Measurements from ENCODE around the gene CD83. TPM values are rescaled to one million over a fixed set of nuclear protein-coding genes. Genes with fewer than 3 reads are reported as not detected.

The CD83 gene
- total and polyA plus RNA-seq, 2 experiments from 2014 or later, result 6.2 to 6.6 TPM

DNA sequence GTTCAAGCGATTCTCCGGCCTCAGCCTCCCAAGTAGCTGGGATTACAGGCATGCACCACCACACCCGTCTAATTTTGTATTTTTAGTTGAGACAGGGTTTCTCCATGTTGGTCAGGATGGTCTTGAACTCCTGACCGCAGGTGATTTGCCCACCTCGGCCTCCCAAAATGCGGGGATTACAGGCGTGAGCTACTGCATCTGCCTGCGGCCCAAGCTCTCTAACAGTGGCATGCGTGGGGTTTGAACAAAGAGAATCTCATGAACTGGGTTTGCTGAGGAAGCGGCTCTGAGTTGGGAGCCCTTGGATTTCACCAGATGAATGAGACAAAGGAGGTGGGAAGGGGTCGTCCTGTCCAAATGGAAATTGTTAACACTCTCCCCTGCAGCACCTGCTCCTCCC lies 33.2 kb upstream of the CD83 start:
- Histone ChIP-seq H3K4me3 (no peak overlapping the region), H3K79me2 (no peaks in the 10 kb centered on the region), H3K4me2 (no peak overlapping the region), H3K27me3 (no peaks in the 10 kb centered on the region), H4K20me1 (ENCODE audit: insufficient read depth, poor library complexity, severe bottlenecking) (no peaks in the 10 kb centered on the region), H3K4me1 (ENCODE audit: insufficient read depth) (no peaks in the 10 kb centered on the region), H3K36me3 (replicated peaks; ENCODE audit: insufficient read depth, low read depth) (no peaks in the 10 kb centered on the region), H3K9me2 (replicated peaks; ENCODE audit: insufficient read depth) (no peaks in the 10 kb centered on the region), H3K27ac (no peak overlapping the region), H3K9me3 (ENCODE audit: low read depth) (no peaks in the 10 kb centered on the region), H2AFZ (no peak overlapping the region)
- DNase-seq (ENCODE audit: low spot score), result no peak
- 90% methylated on average over 11 of the region's 11 CpGs for WGBS (ENCODE audit: low lambda C conversion rate, missing lambda C conversion rate)
- TF ChIP-seq, protein P1, sequence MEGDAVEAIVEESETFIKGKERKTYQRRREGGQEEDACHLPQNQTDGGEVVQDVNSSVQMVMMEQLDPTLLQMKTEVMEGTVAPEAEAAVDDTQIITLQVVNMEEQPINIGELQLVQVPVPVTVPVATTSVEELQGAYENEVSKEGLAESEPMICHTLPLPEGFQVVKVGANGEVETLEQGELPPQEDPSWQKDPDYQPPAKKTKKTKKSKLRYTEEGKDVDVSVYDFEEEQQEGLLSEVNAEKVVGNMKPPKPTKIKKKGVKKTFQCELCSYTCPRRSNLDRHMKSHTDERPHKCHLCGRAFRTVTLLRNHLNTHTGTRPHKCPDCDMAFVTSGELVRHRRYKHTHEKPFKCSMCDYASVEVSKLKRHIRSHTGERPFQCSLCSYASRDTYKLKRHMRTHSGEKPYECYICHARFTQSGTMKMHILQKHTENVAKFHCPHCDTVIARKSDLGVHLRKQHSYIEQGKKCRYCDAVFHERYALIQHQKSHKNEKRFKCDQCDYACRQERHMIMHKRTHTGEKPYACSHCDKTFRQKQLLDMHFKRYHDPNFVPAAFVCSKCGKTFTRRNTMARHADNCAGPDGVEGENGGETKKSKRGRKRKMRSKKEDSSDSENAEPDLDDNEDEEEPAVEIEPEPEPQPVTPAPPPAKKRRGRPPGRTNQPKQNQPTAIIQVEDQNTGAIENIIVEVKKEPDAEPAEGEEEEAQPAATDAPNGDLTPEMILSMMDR (IDR thresholded peaks at IDR 0.05; ENCODE audit: poor library complexity), result no peak
- no peak for TF ChIP-seq EZH2 (IDR thresholded peaks at IDR 0.05; ENCODE audit: borderline replicate concordance)
- no peak for TF ChIP-seq EZH2phosphoT487 (IDR thresholded peaks at IDR 0.05; ENCODE audit: low read depth, severe bottlenecking, unreplicated experiment)

DNA sequence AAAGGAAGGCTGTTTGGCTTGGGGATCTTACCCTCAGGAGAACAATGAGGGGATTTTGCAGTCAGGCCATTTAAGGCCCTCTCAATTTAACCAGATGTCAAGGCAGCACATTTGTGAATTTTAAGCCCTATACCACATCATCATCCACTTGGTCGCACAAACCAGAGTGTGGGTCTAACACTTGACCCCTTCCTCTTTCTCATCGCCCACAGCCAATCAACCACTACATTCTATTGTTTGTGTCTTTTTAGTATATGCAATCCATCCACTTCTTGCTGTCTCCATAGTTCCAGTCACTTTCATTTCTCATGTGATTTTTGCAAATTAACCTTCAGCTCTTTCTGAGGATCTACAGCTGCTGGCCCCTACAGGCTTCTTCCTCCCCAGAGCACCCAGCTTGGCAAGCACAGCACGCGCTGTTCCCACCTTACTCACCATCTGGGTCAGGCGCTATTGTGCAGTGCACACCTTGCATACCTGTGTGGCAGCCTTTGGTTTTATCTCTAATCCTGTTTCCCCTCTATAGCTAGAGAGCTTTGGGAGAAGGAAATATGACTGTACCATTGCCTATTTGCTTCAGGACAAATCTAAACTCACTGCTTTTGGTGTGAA lies 32.3 kb upstream of the CD83 start:
- no peak for TF ChIP-seq EZH2phosphoT487 (IDR thresholded peaks at IDR 0.05; ENCODE audit: low read depth, severe bottlenecking, unreplicated experiment)
- no peak for TF ChIP-seq EZH2 (IDR thresholded peaks at IDR 0.05; ENCODE audit: borderline replicate concordance)
- TF ChIP-seq, protein P1 (IDR thresholded peaks at IDR 0.05; ENCODE audit: poor library complexity), result no peak
- Histone ChIP-seq H3K79me2 (no peaks in the 10 kb centered on the region), H3K4me3 (no peak overlapping the region), H3K9me3 (ENCODE audit: low read depth) (no peaks in the 10 kb centered on the region), H3K27me3 (no peaks in the 10 kb centered on the region), H3K27ac (no peak overlapping the region), H3K9me2 (replicated peaks; ENCODE audit: insufficient read depth) (no peaks in the 10 kb centered on the region), H3K36me3 (replicated peaks; ENCODE audit: insufficient read depth, low read depth) (no peaks in the 10 kb centered on the region), H3K4me1 (ENCODE audit: insufficient read depth) (no peaks in the 10 kb centered on the region), H2AFZ (no peak overlapping the region), H4K20me1 (ENCODE audit: insufficient read depth, poor library complexity, severe bottlenecking) (no peaks in the 10 kb centered on the region), H3K4me2 (no peak overlapping the region)
- WGBS (ENCODE audit: low lambda C conversion rate, missing lambda C conversion rate), result 96% methylated on average over 5 of the region's 5 CpGs
- DNase-seq (ENCODE audit: low spot score), result no peak

DNA sequence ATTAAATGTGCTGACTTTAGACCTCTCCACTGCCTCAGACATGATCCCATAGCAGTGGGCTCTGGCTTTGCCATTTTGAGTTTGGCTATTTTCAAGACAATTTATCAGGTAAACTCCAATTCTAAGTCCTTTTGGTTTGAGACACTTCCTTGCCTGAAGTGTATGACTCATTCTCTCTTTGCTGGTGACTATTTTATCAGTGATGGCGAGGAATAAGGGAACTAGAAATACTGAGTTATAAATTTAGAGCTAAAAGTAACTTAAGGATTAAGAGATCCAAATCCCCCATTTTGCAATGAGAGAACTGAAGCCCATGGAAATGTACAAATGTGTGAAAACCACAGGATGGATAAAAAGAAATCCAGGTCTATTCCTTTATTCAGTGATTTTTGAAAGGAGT lies 30.9 kb upstream of the CD83 start:
- DNase-seq (ENCODE audit: low spot score), result no peak
- H3K4me3 ChIP-seq, result no peak overlapping the region

DNA sequence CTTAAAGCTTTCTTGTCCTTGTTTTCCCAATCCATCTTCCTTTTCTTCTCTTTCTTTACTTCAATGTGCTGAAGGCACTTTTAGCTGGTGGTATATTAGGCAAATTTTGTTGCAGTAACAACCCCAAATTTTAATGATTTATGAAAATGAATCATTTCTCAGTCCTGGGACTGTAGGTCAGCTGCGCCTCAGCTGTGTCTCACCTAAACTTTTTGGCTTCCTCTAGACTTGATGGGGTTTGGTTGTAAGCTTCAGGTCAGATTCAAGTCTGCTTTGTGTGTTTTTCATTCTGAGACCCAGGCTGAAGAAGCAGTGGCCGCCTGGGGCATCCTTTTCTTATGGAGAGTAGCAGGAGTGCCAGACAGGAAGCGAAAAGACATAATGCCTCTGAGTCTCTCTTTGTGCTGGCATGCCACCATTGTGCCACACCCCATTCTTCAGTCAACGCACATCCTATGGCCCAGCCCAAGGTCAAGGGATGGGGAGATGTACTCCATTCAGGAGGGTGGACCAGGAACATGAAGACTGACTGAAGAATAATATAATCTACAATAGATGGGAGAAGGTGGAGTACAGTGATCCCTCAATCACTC lies 28.9 kb upstream of the CD83 start:
- Histone ChIP-seq H3K9me3 (ENCODE audit: low read depth) (no peaks in the 10 kb centered on the region), H3K9me2 (replicated peaks; ENCODE audit: insufficient read depth) (no peaks in the 10 kb centered on the region), H3K4me3 (no peak overlapping the region), H4K20me1 (ENCODE audit: insufficient read depth, poor library complexity, severe bottlenecking) (no peaks in the 10 kb centered on the region), H3K4me2 (no peak overlapping the region), H3K4me1 (ENCODE audit: insufficient read depth) (no peaks in the 10 kb centered on the region), H3K27ac (no peak overlapping the region), H3K79me2 (no peaks in the 10 kb centered on the region), H3K27me3 (no peaks in the 10 kb centered on the region), H2AFZ (no peak overlapping the region), H3K36me3 (replicated peaks; ENCODE audit: insufficient read depth, low read depth) (no peaks in the 10 kb centered on the region)
- no peak for DNase-seq (ENCODE audit: low spot score)
- WGBS (ENCODE audit: low lambda C conversion rate, missing lambda C conversion rate), result 73% methylated on average over 4 of the region's 4 CpGs
- no peak for TF ChIP-seq EZH2 (IDR thresholded peaks at IDR 0.05; ENCODE audit: borderline replicate concordance)
- no peak for TF ChIP-seq EZH2phosphoT487 (IDR thresholded peaks at IDR 0.05; ENCODE audit: low read depth, severe bottlenecking, unreplicated experiment)
- TF ChIP-seq, protein P1 (IDR thresholded peaks at IDR 0.05; ENCODE audit: poor library complexity), result no peak

More for the DNA sequence above, 30.9 kb upstream of the CD83 start:
- no peaks in the 10 kb centered on the region for H3K27me3 ChIP-seq
- no peak for TF ChIP-seq EZH2phosphoT487 (IDR thresholded peaks at IDR 0.05; ENCODE audit: low read depth, severe bottlenecking, unreplicated experiment)
- TF ChIP-seq EZH2 (IDR thresholded peaks at IDR 0.05; ENCODE audit: borderline replicate concordance), result no peak
- no peaks in the 10 kb centered on the region for H3K36me3 ChIP-seq (replicated peaks; ENCODE audit: insufficient read depth, low read depth)
- 59% methylated on average over 1 of the region's 1 CpG for WGBS (ENCODE audit: low lambda C conversion rate, missing lambda C conversion rate)
- no peaks in the 10 kb centered on the region for H3K79me2 ChIP-seq
- no peaks in the 10 kb centered on the region for H4K20me1 ChIP-seq (ENCODE audit: insufficient read depth, poor library complexity, severe bottlenecking)
- H3K4me2 ChIP-seq, result no peak overlapping the region
- H3K9me2 ChIP-seq (replicated peaks; ENCODE audit: insufficient read depth), result no peaks in the 10 kb centered on the region
- no peaks in the 10 kb centered on the region for H3K9me3 ChIP-seq (ENCODE audit: low read depth)
- H2AFZ ChIP-seq, result no peak overlapping the region
- H3K4me1 ChIP-seq (ENCODE audit: insufficient read depth), result no peaks in the 10 kb centered on the region
- H3K27ac ChIP-seq, result no peak overlapping the region

Measured in hepatocyte (in vitro differentiated cells).